ENCODE results near the gene AIF1L. TPM values are rescaled to one million over a fixed set of nuclear protein-coding genes. Genes with fewer than 3 reads are reported as not detected.
A peak's percentile ranks its signal among the peaks of the same experiment; 100 is the strongest.
"Not testable (repeated sequence)": the region's sequence is repeated elsewhere in the genome, so short reads cannot be mapped to it uniquely, and the experiment has no call there.

AIF1L gene
- polyA plus RNA-seq, 5 donors: 36.6 to 49.5 (median 42.5) TPM

GRCh38 chr9:131117121-131117761 is 20.9 kb downstream of the AIF1L start:
- no peak for DNase-seq

- no peak for DNase-seq
These were observed 21.4 kb downstream of the AIF1L start for GRCh38 chr9:131117762-131118145.

GRCh38 chr9:131119600-131119999 is 23.3 kb downstream of the AIF1L start:
- no peak for DNase-seq

DNA sequence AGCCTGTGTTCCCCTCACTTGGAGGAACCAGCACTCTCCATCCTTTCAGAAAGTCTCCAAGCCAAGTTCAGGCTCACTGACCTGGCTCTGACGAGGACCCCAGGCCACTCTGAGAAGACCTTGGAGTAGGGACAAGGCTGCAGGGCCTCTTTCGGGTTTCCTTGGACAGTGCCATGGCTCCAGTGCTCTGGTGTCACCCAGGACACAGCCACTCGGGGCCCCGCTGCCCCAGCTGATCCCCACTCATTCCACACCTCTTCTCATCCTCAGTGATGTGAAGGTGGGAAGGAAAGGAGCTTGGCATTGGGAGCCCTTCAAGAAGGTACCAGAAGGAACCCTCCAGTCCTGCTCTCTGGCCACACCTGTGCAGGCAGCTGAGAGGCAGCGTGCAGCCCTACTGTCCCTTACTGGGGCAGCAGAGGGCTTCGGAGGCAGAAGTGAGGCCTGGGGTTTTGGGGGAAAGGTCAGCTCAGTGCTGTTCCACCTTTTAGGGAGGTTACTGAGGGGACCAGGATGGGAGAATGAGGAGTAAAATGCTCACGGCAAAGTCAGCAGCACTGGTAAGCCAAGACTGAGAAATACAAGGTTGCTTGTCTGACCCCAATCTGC is 24.4 kb downstream of the AIF1L start:
- DNase-seq: no peak

- DNase-seq: no peak
These were observed 25.0 kb downstream of the AIF1L start for GRCh38 chr9:131121346-131121745.

- DNase-seq: no peak
These were observed 25.8 kb downstream of the AIF1L start for GRCh38 chr9:131122158-131122557.

GRCh38 chr9:131125038-131125287 is 28.6 kb downstream of the AIF1L start:
- DNase-seq: no peak

- peak; percentile 98 to 99 for DNase-seq
These were observed 29.1 kb downstream of the AIF1L start, which contains the start of gene NUP214 for GRCh38 chr9:131125288-131126058. Gene NUP214 (plus strand): TSS chr9:131125586. CDS start chr9:131125705, 119 bp downstream.

- DNase-seq: no peak
These were observed 29.7 kb downstream of the AIF1L start for GRCh38 chr9:131126059-131126426.

GRCh38 chr9:131129183-131129582 is 32.9 kb downstream of the AIF1L start:
- DNase-seq: no peak

GRCh38 chr9:131138676-131139075 is 42.3 kb downstream of the AIF1L start:
- DNase-seq: no peak

- DNase-seq: no peak
These were observed 43.8 kb downstream of the AIF1L start for GRCh38 chr9:131140112-131140511.

DNA sequence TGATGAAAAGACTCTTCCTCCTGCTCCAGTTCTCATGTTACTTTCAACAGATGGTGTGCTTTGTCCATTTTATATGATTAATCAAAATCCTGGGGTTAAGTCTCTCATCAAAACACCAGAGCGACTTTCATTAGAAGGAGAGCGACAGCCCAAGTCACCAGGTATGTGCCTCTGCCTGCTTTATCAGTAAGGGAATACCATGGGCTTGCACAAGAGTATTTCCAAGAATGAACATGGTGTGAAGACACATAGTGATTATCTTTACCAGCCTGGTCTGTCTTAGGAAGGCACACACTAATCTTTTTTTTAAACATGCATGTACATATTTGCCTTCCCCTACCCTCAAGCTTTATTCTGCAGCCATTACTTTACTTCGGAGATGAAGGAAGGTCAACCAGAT is 44.2 kb downstream of the AIF1L start:
- no peak for DNase-seq

GRCh38 chr9:131142160-131142559 is 45.8 kb downstream of the AIF1L start:
- DNase-seq: no peak

- no peak for DNase-seq
These were observed 47.9 kb downstream of the AIF1L start for GRCh38 chr9:131144201-131144600.

GRCh38 chr9:131145245-131145644 is 48.9 kb downstream of the AIF1L start:
- no peak for DNase-seq

DNA sequence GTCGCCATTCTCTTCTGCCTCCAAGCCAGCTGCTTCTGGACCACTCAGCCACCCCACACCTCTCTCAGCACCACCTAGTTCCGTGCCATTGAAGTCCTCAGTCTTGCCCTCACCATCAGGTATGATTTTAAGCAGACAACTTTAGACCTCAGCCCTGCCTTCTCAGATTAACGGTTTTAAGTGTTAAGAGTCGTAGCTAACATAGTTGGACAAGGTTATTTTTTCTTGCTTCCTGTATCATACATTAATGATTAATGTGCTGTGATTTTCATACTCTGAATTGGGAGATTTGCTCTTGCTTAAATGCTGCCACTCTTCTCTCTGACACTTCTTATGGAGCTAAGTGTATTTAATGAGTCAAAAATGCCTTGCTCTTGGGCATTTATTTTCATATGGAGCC is 49.9 kb downstream of the AIF1L start:
- no peak for DNase-seq

DNA sequence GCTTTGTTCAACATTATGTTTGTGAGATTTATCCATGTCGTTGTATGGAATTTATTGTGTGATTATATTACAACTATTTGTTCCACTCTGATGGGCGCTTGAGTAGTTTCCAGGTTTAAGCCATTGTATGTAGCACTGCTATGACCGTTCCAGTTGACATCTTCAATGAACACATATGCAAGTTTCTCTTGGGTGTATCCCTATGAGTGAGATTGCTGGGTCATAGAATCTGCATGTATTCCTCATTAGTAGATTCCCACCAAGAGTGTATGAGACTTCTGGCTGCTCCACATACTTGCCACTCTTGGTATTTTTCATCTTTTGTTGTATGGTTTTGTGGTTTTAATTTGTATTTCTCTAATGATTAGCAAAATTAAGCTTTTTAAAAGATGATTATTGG is 51.9 kb downstream of the AIF1L start:
- no peak for DNase-seq

- no peak for DNase-seq
These were observed 52.8 kb downstream of the AIF1L start for GRCh38 chr9:131148966-131149687.

GRCh38 chr9:131149688-131150053 is 53.3 kb downstream of the AIF1L start:
- no peak for DNase-seq

- DNase-seq: no peak
These were observed 57.3 kb downstream of the AIF1L start for GRCh38 chr9:131153595-131153994.

DNA sequence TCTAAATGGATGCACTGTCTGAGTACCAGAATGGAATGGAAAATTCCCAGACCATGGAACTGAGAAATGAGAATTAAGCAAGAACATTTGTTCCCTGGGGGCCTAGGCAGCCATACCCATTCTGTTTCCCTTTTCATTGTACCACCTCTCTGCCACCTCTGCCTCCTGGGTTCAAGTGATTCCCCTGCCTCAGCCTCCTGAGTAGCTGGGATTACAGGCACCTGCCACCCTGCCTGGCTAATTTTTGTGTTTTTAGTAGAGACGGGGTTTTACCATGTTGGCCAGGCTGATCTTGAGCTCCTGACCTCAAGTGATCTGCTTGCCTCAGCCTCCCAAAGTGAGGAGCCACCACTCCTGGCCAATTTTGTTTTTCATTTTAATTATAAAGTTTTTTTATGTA is 62.3 kb downstream of the AIF1L start:
- DNase-seq: not testable (repeated sequence)
